GM23338 (cell line): ENCODE measurements around the gene FBRSL1. TPM values are rescaled to one million over a fixed set of nuclear protein-coding genes. Genes with fewer than 3 reads are reported as not detected.

Experiments used
- ATAC-seq: fragments of 200-7000 bp; cut with Tn5 transposase; 3 replicates; pipeline ENCODE4 v1.9.1; 2020
- DNase-seq: peaks from one replicate; pipeline ENCODE4 v3.0.0-alpha.2; 2015; ENCODE audit warnings: low spot score
- H2AFZ ChIP-seq: fragments of 200-600 bp; sonication (generic); 2 replicates; pipeline ENCODE4 v1.8.0; 2016; ENCODE audit warnings: antibody characterized with exemption, mild to moderate bottlenecking, moderate library complexity
- H3F3A ChIP-seq: fragments of 200-600 bp; sonication (generic); replicated peaks from 2 replicates; pipeline ENCODE4 v1.8.0; 2017; ENCODE audit warnings: antibody characterized with exemption, mixed run types, low read depth
- H3K27ac ChIP-seq: fragments of 200-600 bp; sonication (generic); 2 replicates; pipeline ENCODE4 v1.6.1; 2016; ENCODE audit warnings: low read depth
- H3K27me3 ChIP-seq: fragments of 200-600 bp; sonication (generic); 2 replicates; pipeline ENCODE4 v1.8.0; 2016; ENCODE audit warnings: mild to moderate bottlenecking, mixed run types, moderate library complexity; ENCODE audit not compliant: insufficient read depth
- H3K36me3 ChIP-seq: fragments of 200-600 bp; sonication (generic); 2 replicates; pipeline ENCODE4 v1.8.0; 2016; ENCODE audit warnings: mild to moderate bottlenecking; ENCODE audit not compliant: insufficient read depth
- H3K4me1 ChIP-seq: fragments of 200-600 bp; sonication (generic); 2 replicates; pipeline ENCODE4 v1.8.0; 2016; ENCODE audit warnings: mild to moderate bottlenecking, moderate library complexity; ENCODE audit not compliant: insufficient read depth
- H3K4me2 ChIP-seq: fragments of 200-600 bp; sonication (generic); 2 replicates; pipeline ENCODE4 v1.7.1; 2017; ENCODE audit warnings: mixed run types
- H3K4me3 ChIP-seq: fragments of 200-600 bp; sonication (generic); 2 replicates; pipeline ENCODE4 v1.6.1; 2016; ENCODE audit warnings: mixed run types
- H3K79me2 ChIP-seq: fragments of 200-600 bp; sonication (generic); replicated peaks from 2 replicates; pipeline ENCODE4 v1.8.0; 2017; ENCODE audit warnings: mild to moderate bottlenecking; ENCODE audit not compliant: insufficient read depth
- H3K9me2 ChIP-seq: fragments of 200-600 bp; sonication (generic); 2 replicates; pipeline ENCODE4 v1.8.0; 2017; ENCODE audit not compliant: insufficient read depth
- H4K20me1 ChIP-seq: fragments of 200-600 bp; sonication (generic); replicated peaks from 2 replicates; pipeline ENCODE4 v1.8.0; 2017; ENCODE audit warnings: mild to moderate bottlenecking; ENCODE audit not compliant: insufficient read depth
- H3K27ac Mint-ChIP-seq: 2 replicates; pipeline ENCODE4 v1.8.0; 2020; ENCODE audit warnings: inconsistent platforms, mild to moderate bottlenecking, moderate library complexity, mixed read lengths
- H3K27me3 Mint-ChIP-seq: 3 replicates; pipeline ENCODE4 v1.8.0; 2022; ENCODE audit warnings: low read depth, mild to moderate bottlenecking, moderate library complexity, mixed read lengths, inconsistent platforms; ENCODE audit not compliant: insufficient read depth, poor library complexity
- H3K36me3 Mint-ChIP-seq: 3 replicates; pipeline ENCODE4 v1.8.0; 2021; ENCODE audit warnings: low read depth, mild to moderate bottlenecking, inconsistent platforms, moderate library complexity, mixed read lengths
- H3K4me1 Mint-ChIP-seq: 3 replicates; pipeline ENCODE4 v1.8.0; 2020; ENCODE audit warnings: mild to moderate bottlenecking, inconsistent platforms, mixed read lengths
- H3K4me3 Mint-ChIP-seq: 3 replicates; pipeline ENCODE4 v1.8.0; 2021; ENCODE audit warnings: moderate library complexity, mild to moderate bottlenecking, inconsistent platforms, mixed read lengths
- H3K9me3 Mint-ChIP-seq: 3 replicates; pipeline ENCODE4 v1.8.0; 2020; ENCODE audit warnings: moderate library complexity, mild to moderate bottlenecking, inconsistent platforms, mixed read lengths
- CREB1 ChIP-seq: fragments of 250-450 bp; sonication (Bioruptor Pico); IDR thresholded peaks from 2 replicates; pipeline ENCODE4 v1.5.0; 2020; ENCODE audit warnings: low read depth, mild to moderate bottlenecking, moderate library complexity
- CTCF ChIP-seq, 2 experiments: fragments of 200-600 bp in 1 of 2; sonication (generic) in 1 of 2; conservative IDR thresholded peaks; 2 replicates each; pipeline versions ENCODE4 v1.5.1 to v1.6.1; 2016 to 2017; ENCODE audit warnings: antibody characterized with exemption in 2 of 2, low read depth in 2 of 2, mild to moderate bottlenecking in 2 of 2, moderate library complexity in 1 of 2
- ETS1 ChIP-seq: IDR thresholded peaks from 2 replicates; pipeline ENCODE4 v1.6.1; 2016; ENCODE audit warnings: antibody characterized with exemption
- EZH2 ChIP-seq: fragments of 200-600 bp; sonication (generic); IDR thresholded peaks from one replicate; pipeline ENCODE4 v1.8.0; 2017; ENCODE audit warnings: antibody characterized with exemption, mild to moderate bottlenecking, low read depth; ENCODE audit not compliant: unreplicated experiment
- EZH2phosphoT487 ChIP-seq: fragments of 200-600 bp; sonication (generic); IDR thresholded peaks from one replicate; pipeline ENCODE4 v1.8.1; 2018; ENCODE audit warnings: antibody characterized with exemption; ENCODE audit not compliant: unreplicated experiment
- NANOG ChIP-seq: IDR thresholded peaks from 2 replicates; pipeline ENCODE4 v1.6.1; 2016; ENCODE audit warnings: antibody characterized with exemption, borderline replicate concordance
- POLR2AphosphoS5 ChIP-seq: IDR thresholded peaks from 2 replicates; pipeline ENCODE4 v1.6.1; 2016; ENCODE audit warnings: antibody characterized with exemption, low read depth
- STAT1 ChIP-seq: IDR thresholded peaks from one replicate; pipeline ENCODE4 v1.6.1; 2016; ENCODE audit warnings: antibody characterized with exemption; ENCODE audit not compliant: unreplicated experiment
- ZNF114 ChIP-seq: fragments of 250-450 bp; sonication (Bioruptor Pico); IDR thresholded peaks from 2 replicates; pipeline ENCODE4 v1.5.0; 2020; ENCODE audit warnings: mild to moderate bottlenecking, moderate library complexity
- ZNF331 ChIP-seq: fragments of 250-450 bp; sonication (Bioruptor Pico); IDR thresholded peaks from 2 replicates; pipeline ENCODE4 v1.5.0; 2020; ENCODE audit warnings: low read depth, mild to moderate bottlenecking, moderate library complexity
- ZNF462 ChIP-seq: fragments of 250-450 bp; sonication (Bioruptor Pico); IDR thresholded peaks from 2 replicates; pipeline ENCODE4 v1.5.0; 2020; ENCODE audit warnings: mild to moderate bottlenecking, moderate library complexity
- polyA plus RNA-seq: library from polyadenylated mRNA; unstranded; fragments of >200 nt; fragmentation: Nextera tagmentation; extraction: Ambion mirVana; gene quantifications from 2 replicates; pipeline ENCODE4 v1.2.1, GENCODE V29; 2016
- total RNA-seq: library from RNA; depleted of rRNA; stranded (reverse); fragments of >200 nt; shearing (Covaris generic); gene quantifications from 2 replicates; pipeline ENCODE4 v1.2.3, GENCODE V29; 2014

Gene FBRSL1
- total and polyA plus RNA-seq, 2 experiments from 2014 or later, result 37.8 to 89.8 TPM

GRCh38 chr12:132484183-132484890 lies 5.6 kb upstream of the FBRSL1 start (continued):
- TF ChIP-seq CTCF (conservative IDR thresholded peaks at IDR 0.05; ENCODE audit: low read depth in 2 of 2) (no peak), EZH2phosphoT487 (no peak), ZNF114 (CRISPR knock-in tag) (no peak), ZNF331 (CRISPR knock-in tag) (no peak), NANOG (no peak), STAT1 (no peak)

- DNase-seq, result no peak
- Mint-ChIP-seq H3K27ac (no peak overlapping the region), H3K4me3 (no peak overlapping the region), H3K27me3 (peaks cover 66% of the 10 kb centered on the region), H3K4me1 (peaks cover 13% of the 10 kb centered on the region; the same call in 1 of the 3 replicates), H3K9me3 (no peaks in the 10 kb centered on the region), H3K36me3 (no peaks in the 10 kb centered on the region)
- Histone ChIP-seq H3K9me2 (no peaks in the 10 kb centered on the region), H3K36me3 (no peaks in the 10 kb centered on the region), H3K79me2 (no peaks in the 10 kb centered on the region), H2AFZ (no peak overlapping the region), H3K4me3 (no peak overlapping the region), H3K27me3 (peaks cover 86% of the 10 kb centered on the region), H3K4me2 (no peak overlapping the region), H3F3A (0 out of 2 replicates have a peak, but pooled peaks cover 8% of the 10 kb centered on the region), H4K20me1 (no peaks in the 10 kb centered on the region), H3K27ac (no peak overlapping the region), H3K4me1 (peaks cover 7% of the 10 kb centered on the region)
- ATAC-seq, result no peak
- TF ChIP-seq STAT1 (no peak), ZNF462 (CRISPR knock-in tag) (no peak), CREB1 (CRISPR knock-in tag) (no peak), CTCF (conservative IDR thresholded peaks at IDR 0.05; ENCODE audit: low read depth in 2 of 2) (no peak), ETS1 (no peak), EZH2phosphoT487 (no peak), POLR2AphosphoS5 (no peak), NANOG (no peak), EZH2 (no peak), ZNF331 (CRISPR knock-in tag) (no peak), ZNF114 (CRISPR knock-in tag) (no peak)
Observed at GRCh38 chr12:132484891-132485441, 5.0 kb upstream of the FBRSL1 start.
